HG02852 (cell line): ENCODE data around the gene DOCK4.

ENCODE experiments used
- ATAC-seq: cut with Tn5 transposase; IDR thresholded peaks from one replicate; pipeline ENCODE4 v1.9.1; 2021; ENCODE audit warnings: mild to moderate bottlenecking, moderate library complexity; ENCODE audit not compliant: unreplicated experiment

DOCK4 gene

DNA sequence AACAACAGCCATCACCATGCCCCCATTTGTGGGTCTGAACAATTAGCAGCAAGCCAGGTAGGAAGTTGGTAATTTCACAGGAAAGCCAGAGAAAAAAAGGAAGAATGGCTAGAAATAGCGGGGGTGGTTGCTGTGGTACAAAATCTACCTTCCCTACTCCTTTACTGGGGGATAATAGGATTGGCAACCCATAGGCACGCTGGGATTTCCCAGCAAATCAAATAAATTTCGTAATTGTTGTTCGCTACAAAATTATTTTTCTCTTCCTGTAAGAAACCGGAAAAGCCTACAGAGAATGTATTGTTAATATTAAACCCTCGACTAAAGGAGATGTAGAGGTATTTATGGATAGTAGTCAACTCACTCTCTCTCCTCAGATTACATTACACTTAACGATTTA, 123.9 kb downstream of the DOCK4 start:
- no peak for ATAC-seq

DNA sequence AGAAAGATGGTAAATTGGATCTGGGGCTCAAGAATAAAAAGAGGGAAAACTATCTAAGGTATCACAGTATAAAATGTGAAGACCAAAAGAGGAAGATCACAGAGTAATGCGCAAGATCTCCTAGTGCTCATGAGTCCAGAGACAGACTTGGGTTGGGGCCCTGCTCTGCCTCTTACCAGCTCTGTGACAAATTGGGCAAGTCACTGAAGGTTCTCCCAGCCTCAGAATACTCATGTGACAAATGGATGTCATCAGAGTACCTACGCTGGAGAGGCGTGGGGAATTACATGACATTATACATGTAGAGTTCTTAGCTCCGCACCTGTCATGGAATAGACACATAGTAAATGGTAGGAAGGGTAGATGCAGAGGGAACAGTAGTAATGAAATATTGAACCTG, 124.4 kb downstream of the DOCK4 start:
- ATAC-seq, result no peak

DNA sequence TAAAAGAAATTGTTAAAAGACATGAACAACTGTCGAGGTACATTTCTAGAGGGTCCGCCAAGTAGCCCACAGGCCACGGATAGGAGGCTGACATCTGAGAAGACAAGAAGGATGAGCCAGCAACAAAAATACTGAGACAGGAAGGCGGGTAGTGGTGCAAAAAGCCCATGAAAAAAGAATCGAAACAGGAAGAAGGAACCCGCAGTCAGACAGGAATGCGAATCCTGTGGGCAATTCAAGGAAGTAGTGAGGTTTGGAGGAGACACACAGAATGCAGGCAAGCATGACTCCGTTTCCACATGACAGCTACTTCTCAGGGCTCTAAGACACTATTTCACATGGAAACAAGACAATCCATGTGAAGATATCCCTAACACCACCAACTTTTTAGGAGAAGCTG, 125.2 kb downstream of the DOCK4 start:
- peak; percentile 43 for ATAC-seq

DNA sequence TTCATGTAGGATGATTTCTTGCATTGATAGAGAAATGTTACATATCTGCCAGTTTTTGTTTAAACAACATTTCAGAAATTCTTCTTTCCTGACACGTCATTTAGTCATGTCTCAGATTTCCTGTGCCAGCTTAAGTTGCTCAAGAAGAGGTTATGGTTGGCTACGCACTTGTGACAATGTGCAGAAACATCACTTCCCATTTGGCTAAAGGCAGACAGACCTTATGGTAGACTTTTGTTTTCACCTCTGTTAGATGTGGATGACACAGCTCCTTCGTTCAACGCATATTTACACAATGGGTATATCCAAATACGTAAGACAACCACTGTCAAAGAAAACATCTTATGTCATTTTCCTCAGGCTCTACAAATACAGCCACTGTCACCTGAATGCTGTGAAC, 125.8 kb downstream of the DOCK4 start:
- ATAC-seq, result peak; percentile 82

DNA sequence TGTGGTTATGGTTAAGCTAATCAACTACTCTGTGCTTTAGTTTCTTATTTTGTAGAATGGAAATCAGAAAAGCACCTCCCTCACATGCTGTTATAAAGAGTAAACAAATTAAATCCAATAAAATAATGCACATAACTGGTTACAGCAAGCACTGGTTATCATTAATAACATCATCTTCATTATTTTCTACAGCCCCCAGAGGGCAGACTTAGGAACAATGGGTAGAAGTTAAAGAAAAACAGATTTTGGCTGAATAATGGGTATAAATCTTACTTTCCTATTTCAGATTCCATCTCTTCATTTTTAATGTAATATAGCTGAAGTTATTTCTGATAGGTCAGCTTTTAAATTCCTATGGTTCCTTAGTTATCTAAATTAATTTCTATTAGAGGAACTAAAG, 126.5 kb downstream of the DOCK4 start:
- ATAC-seq, result no peak

DNA sequence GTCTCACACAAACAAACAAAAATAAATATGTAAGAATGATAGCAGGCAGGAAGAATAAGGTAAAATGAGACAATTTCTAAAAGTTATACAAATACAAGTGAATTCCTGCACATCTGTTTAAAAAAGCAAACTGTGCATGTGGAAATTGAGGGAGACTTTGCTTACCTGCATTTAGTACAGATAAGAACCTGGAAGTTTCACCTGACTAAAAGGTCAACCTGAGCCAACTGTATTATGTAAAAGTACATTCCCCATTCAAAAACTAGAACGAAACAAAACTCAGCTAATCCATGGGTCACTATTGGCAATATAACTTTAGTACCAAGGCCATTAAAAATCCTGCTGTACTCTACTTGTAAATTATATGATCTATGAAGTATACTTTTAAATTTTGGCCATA, 127.1 kb downstream of the DOCK4 start:
- no peak for ATAC-seq

DNA sequence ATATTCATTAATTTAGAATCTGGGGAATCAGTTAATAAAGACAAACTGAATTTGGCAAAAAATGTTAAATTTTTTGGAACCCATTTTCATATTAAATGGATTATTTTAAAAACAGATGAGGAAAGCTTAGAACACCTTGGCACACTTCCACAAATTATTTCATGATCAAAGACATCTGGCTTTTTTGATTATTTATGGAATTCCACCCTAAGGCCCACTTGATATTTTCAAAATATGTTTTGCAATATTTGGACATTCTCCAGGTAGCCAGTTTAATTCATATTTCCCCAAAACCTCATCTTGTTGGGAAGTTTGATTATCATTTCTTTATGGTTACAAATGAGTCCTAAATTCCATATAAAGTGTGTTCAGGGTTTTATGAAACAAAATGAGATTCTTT, 129.9 kb downstream of the DOCK4 start:
- no peak for ATAC-seq

DNA sequence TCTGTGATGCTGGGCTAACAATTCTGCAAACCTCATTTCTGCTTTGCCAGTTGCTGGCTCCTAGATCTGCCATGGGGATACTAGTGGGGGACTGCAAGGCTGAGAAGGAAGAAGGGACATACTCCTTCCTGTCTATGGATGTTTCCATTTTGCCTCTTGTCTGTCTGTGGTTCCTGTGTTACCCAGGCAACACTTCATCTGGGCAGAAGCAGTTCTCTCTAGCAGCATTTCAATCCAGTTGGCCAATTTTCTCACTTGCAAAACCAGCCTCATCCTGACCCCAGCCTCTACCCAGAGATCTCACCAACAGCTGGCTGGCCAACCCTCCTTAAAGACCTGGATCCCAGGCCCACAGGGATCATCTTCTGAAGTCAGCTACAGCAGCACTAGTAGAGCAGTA, 131.7 kb downstream of the DOCK4 start:
- ATAC-seq, result no peak

DNA sequence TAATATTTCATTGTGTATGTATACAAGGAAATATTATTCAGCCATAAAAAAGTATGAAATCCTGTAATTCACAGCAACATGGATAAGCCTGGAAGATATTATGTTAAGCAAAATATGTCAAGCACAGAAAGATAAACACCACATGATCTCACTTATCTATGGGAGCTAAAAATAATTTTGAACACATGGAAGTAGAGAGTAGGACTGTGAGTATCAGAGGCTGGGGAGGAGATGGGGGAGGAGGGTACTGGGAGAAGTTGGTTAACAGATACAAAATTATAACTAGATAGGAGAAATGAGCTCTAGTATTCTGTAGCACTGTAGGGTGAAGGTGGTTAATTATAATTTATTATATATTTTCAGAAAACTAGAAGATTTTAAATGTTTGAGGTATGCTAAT, 132.7 kb downstream of the DOCK4 start:
- ATAC-seq, result no peak

DNA sequence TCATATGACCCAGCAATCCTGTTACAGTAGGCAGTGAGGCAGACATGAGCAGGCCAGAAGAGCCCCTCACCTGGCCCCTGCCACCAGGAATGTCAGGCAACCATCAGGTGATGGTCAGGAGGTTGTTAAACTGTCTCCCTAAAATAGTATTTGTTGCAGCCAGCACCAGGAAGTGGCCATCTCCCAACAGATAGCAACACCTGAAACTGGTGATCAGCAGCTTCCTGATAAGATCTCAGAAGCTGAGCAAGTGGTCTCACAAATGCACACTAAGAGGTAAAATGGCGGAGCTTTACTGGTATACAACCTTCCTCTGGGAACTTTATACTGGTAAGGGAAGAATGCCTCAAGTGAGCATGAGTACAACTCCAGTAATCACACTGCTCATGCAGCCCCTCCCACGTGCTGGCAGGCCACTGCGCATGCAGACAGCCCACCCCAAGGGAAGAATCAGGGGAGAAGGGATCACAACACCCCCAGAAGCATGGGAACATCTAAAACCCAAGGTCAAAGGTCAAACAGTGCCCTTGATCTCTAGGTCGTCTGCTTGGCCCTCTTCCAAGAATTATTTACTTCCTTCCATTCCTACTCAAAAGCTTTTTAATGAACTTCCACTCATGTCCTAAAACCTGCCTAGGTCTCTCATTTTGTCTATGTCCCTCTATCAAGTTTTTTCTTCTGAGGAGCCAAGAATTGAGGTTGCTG, 133.5 kb downstream of the DOCK4 start:
- no peak for ATAC-seq

DNA sequence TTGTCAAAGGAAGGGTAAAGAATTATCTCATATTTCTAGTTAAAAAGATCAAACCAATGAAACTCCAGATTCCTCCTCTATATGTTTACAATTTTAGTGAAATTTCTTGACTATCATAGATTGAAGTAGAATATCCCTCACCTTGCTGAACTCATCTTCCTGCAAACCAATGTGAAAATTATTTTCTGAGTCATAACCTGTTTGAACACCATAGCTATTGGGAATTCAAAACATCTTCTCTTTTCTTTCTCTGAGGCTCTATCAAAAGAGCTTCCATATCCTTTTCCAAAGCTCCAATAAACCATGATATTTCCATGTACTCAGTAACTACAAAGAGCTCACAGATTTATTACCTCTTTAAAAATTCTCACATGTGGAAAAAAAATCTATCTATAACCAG, 134.3 kb downstream of the DOCK4 start:
- ATAC-seq, result no peak

DNA sequence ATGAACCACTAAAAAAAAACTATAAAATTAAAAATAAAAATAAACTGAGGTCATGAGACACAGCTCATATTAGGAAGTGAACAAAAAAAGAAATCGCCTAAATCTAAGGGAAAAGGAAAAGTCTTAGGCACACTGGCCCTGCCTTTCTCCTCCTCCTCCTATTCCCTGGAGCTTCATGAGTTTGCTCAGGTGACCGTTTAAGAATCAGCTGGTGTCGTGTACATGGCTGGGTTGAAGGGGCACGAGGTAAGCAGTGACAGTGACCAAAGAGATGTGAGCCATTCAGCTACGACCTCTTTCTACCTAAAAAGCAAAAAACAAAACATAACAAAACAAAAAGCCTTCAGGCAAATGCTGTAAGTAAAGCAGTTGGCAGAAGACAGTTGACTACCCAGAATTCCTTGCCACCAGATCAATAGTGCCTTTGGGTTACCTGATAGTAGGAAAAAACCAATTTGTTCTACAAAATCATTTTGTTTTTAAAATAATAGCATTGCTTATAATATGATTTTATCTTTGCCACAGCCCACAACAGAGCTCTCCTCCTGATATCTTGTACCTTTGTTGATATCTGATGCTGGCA, 135.4 kb downstream of the DOCK4 start:
- no peak for ATAC-seq

DNA sequence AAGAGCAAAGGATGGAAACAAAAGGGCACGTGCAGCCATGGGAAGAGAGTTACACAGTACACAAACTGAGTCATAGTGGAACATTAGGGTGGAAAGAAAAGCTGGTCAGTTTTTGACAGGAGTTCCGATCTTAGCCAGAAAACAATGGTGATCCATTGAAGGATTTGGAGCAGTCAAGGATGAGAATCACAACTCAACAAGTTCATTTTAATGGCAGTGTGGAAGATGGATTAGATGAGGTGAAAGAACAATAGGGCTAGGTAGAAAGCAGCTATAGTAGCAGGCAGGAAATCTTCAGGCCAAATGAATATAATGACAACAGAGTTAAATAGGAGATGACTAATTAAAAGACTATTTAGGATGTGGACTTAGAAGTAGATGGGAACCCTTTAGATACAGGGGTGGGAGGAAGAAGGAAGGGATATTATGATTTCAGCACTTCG, 136.3 kb downstream of the DOCK4 start:
- ATAC-seq, result no peak

DNA sequence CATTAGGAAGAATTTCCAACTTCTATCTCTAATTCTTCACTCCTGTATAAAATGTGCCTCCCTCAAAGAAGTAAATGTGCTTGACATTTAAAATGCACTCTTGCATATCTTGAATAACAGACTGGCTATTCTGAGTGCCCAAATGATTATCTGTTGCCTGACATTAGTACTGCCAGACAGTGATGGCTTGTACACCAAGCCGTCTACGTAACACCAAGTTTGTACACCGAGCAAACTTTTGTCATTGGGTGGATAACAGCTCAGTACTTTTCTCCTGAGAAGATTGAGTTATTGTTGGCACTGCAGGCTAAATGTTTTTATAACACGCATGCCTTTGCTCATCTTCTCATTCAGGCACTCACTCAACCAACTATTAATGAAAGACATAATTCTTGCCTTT, 137.2 kb downstream of the DOCK4 start:
- ATAC-seq, result no peak

DNA sequence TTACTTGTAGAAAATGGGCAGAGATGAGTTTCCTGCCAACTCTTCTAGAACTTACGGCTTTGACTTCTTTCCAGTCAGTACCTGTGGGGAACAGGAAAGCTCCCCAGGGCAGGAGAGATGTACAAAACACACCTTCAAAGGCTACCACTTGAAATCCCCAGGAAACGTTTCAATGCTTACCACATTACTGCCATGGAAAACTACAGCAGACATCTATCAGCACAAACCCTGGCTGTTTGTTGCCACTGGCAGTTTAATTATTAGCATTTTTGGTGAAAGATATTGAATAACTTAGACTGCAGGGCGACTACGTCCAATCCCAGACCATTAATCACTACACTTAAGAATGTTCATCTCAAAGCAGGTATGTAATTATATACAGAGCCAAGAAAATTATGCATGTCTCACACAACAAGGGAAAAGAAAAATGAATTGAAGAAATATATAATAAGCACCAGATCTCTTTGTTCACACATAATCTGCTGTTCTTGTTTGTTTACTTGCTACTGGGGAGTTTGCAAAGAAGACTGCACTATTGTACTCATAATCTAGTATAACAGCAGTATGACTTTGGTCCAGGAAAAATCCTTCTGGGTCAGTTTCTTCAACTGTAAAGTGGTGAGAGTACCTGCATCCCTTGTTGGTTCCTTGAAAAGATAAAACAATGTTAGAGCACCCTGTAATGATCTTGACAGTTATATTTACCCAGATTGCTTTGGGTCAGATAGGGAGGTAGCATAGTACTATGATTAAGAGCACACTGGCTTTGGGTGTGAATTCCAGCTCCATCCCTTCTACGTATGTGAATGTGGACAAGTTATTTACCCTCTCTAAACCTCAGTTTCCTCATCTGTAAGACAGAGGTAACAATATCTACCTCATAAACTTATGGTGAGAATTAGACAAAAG, 138.3 kb downstream of the DOCK4 start:
- no peak for ATAC-seq

DNA sequence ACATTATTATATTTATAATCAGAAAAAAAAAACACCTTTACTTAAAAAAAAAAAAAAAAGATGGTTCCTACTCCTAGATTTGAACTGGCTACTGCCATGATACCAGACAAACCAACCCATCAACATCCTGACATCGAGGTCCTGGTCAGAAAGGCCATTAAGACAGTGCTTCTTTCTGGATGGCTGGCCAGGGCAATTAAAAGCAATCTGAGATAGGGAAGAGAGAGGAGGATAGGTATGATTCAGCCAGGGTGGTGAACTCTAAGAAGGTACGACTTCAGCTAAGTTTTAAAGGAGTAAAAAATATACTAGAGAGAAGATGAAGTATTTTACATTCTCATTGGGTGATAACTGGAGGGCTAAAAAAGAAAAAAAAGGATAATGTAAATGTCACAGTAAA, 139.0 kb downstream of the DOCK4 start:
- no peak for ATAC-seq

DNA sequence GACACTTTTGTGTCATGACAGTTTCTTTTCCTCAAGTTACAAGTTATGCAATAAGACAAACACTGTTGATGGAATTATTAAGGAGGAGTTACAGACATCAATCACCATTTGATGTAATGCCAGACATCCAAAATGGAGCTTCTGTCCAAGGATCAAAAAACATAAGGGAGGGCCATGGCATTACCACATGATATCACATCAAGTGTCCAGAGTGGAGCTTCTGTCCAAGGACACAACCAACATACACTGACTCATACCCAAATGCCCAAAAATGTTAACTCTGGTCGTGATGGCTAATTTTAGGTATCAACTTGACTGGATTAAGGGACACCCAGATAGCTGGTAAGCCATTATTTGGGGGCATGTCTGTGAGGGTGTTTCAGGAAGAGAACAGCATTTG, 140.4 kb downstream of the DOCK4 start:
- ATAC-seq, result no peak

DNA sequence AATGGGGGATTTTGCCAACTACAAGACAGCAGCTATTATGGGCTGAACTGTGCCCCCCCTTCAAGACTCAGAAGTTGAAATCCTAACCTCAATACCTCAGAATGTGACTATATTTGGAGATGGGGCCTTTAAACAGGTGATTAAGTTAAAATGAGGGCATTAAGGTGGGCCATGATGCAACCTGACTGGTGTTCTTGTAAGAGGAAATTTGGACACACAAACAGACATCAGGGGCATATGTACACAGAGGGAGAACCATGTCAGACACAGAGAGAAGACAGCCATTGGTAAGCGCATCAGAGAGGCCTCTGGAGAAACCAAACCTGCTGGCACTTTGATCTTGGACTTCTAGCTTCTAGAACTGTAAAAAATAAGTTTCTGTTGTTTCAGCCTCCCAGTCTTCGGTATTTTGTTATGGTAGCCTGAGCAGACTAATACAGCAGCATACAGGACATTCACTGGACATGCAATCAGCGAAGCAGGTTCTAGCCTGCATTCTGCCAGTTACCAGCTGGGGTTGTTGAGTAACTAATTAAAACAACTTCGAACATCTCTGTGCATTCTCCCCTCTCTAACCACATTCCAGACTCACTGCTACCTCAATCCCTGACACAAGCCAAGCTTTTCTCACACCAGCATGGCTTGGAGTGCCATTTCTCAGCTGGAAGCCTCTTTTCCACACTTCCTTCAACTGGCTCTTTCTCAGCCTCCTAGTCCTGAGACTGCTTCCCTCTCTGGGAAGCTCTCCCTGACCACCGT, 141.4 kb downstream of the DOCK4 start:
- ATAC-seq, result no peak

DNA sequence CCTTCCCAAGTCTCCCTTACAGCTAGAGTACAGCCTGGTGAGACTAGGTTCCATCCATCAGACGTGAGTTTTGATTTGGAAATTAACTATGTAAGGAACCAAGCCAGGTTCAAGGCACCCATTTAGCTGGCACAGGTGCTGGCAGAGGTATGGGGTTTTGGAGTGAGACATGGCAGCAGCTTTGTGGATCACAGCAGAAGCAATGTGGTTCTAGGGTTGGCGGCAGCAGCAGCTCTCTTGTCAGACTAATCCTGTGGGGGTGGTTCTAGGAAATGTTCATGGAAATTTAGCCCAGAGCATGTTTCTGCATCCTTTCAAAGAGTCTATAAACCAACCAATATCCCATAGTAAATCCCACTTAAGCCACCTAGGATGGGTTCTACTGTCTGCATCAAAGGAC, 142.2 kb downstream of the DOCK4 start:
- ATAC-seq, result no peak

DNA sequence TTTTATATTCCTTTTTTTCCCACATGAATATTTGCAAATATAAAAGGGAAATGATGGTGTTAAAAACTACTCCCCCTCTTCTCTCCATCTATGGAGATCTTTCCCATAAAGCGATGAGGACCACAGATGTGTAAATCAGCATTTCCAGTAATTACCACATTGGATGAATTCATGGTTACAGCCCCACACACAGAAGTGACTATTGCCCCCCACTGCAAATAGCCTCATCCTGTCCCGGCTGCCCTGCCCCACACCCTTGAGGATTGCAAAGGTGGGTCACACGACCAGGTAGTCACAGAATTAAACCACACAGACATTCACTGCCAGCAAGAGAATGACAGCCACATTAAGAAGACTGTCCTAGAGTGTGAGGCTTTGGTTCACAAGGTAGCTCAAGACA, 145.1 kb downstream of the DOCK4 start:
- no peak for ATAC-seq

DNA sequence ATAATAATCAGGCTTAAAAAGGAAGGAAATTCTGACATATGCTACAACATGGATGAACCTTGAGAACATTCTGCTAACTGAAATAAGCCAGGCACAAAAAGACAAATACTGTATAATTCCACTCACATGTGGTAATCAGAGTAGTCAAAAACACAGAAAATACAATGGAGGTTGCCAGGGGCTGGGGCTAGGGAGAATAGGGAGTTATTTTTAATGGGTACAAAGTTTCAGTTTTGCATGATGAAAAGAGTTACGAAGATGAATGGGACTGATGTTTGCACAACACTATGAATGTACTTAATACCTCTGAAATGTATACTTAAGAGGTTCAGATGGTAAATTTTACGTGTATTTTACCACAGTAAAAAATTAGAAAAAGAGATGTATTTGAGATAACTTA, 145.6 kb downstream of the DOCK4 start:
- no peak for ATAC-seq
